NCI-H226 (cell line): ENCODE results near the gene ADARB1.

Experiments
- DNase-seq: peaks from one replicate; pipeline ENCODE4 v3.0.0-alpha.2; 2015

The ADARB1 gene

GRCh38 chr21:45056917-45057560, 17.3 kb upstream of the ADARB1 start:
- no peak for DNase-seq

GRCh38 chr21:45057886-45058285, 16.5 kb upstream of the ADARB1 start:
- no peak for DNase-seq

GRCh38 chr21:45059121-45059520, 15.3 kb upstream of the ADARB1 start:
- DNase-seq, result no peak

- DNase-seq, result no peak
Measured at GRCh38 chr21:45060089-45060488, 14.3 kb upstream of the ADARB1 start.

GRCh38 chr21:45060675-45061311, 13.6 kb upstream of the ADARB1 start:
- no peak for DNase-seq

GRCh38 chr21:45064091-45064490, 10.3 kb upstream of the ADARB1 start:
- DNase-seq, result no peak

- DNase-seq, result no peak
Measured at GRCh38 chr21:45064618-45065399, 9.6 kb upstream of the ADARB1 start.

GRCh38 chr21:45067462-45068285, 6.7 kb upstream of the ADARB1 start:
- DNase-seq, result no peak

- no peak for DNase-seq
Measured at GRCh38 chr21:45069085-45069484, 5.3 kb upstream of the ADARB1 start.

GRCh38 chr21:45069711-45070110, 4.7 kb upstream of the ADARB1 start:
- no peak for DNase-seq

- DNase-seq, result no peak
Measured at GRCh38 chr21:45071078-45071873, 3.1 kb upstream of the ADARB1 start.

GRCh38 chr21:45071874-45072737, 2.3 kb upstream of the ADARB1 start:
- DNase-seq, result no peak

GRCh38 chr21:45072738-45073300, 1.6 kb upstream of the ADARB1 start:
- DNase-seq, result no peak

- no peak for DNase-seq
Measured at GRCh38 chr21:45073301-45074047, 906 bp upstream of the ADARB1 start.

- no peak for DNase-seq
Measured at GRCh38 chr21:45074818-45075595, 627 bp downstream of the ADARB1 start.

GRCh38 chr21:45075596-45076244, 1.3 kb downstream of the ADARB1 start:
- DNase-seq, result no peak

GRCh38 chr21:45076245-45076711, 1.9 kb downstream of the ADARB1 start:
- DNase-seq, result peak; percentile 36

- DNase-seq, result no peak
Measured at GRCh38 chr21:45078371-45078770, 4.0 kb downstream of the ADARB1 start.

GRCh38 chr21:45078877-45079281, 4.5 kb downstream of the ADARB1 start:
- peak; percentile 88 for DNase-seq
